ENCODE measurements around the gene RAB3D.

GRCh38 chr19:11331502-11331901, 8.0 kb downstream of the RAB3D start:
- TF ChIP-seq POLR2A (IDR thresholded peaks at IDR 0.05; ENCODE audit: low read depth, low read length) (no peak), PAX5 (IDR thresholded peaks at IDR 0.05; ENCODE audit: insufficient read depth, low read length, severe bottlenecking) (no peak)
